ENCODE results near the gene GATB.

GATB gene

DNA sequence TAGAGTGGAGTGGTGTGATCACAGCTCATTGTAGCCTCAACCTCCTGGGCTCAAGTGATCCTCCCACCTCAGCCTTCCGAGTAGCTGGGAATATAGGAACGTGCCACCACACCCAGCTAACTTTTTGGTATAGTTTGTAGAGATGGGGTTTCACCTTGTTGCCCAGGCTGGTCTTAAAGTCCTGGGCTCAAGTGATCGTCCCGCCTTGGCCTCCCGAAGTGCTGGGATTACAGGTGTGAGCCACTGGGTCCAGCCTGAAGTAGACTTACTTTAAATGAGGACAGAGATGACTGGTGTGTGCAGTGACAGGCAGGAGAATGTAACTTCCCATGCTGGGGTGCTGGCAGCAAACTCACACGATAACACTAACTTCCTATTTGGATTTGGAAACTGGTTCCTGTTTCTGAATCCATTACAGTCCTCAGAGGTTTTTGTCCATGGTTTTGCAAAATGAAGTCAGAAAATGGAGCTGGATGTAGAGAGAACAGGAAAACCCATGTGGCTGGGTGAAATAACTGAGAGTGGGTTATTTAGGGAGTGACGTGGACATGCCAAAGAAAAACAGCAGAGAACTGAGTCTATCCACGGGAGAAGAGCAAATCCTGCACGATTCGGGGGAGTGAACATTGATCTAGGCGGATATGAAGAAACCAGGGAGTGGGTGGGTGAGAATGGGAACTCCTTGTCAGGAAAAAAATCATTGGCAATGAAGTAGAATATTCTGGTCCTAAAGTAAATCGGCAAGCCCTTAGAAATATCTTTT is 95.6 kb downstream of the GATB start:
- Histone ChIP-seq H3K27ac (ENCODE audit: low read depth, low read length) (no peak overlapping the region), H3K36me3 (ENCODE audit: low read length) (no peaks in the 10 kb centered on the region), H3K79me2 (ENCODE audit: insufficient read depth, low read length) (no peaks in the 10 kb centered on the region), H3K9me3 (ENCODE audit: insufficient read depth, low read length) (no peaks in the 10 kb centered on the region), H3K4me2 (ENCODE audit: low read depth, low read length, poor library complexity, severe bottlenecking) (no peak overlapping the region), H2AFZ (ENCODE audit: low read depth, low read length, severe bottlenecking) (no peak overlapping the region), H4K20me1 (ENCODE audit: low read depth, low read length) (no peaks in the 10 kb centered on the region), H3K4me3 (ENCODE audit: insufficient read depth, low read length, poor library complexity, severe bottlenecking) (no peak overlapping the region), H3K9ac (ENCODE audit: low read length) (no peak overlapping the region), H3K27me3 (ENCODE audit: low read length) (no peaks in the 10 kb centered on the region), H3K9me2 (replicated peaks; ENCODE audit: insufficient read depth, low read length) (no peaks in the 10 kb centered on the region), H3F3A (ENCODE audit: insufficient read depth) (no peaks in the 10 kb centered on the region)
- no peak for TF ChIP-seq CTCF (IDR thresholded peaks at IDR 0.05; ENCODE audit: insufficient read depth, low read length, poor library complexity, severe bottlenecking)
- no peak for TF ChIP-seq EZH2phosphoT487 (conservative IDR thresholded peaks at IDR 0.05; ENCODE audit: low read length)

DNA sequence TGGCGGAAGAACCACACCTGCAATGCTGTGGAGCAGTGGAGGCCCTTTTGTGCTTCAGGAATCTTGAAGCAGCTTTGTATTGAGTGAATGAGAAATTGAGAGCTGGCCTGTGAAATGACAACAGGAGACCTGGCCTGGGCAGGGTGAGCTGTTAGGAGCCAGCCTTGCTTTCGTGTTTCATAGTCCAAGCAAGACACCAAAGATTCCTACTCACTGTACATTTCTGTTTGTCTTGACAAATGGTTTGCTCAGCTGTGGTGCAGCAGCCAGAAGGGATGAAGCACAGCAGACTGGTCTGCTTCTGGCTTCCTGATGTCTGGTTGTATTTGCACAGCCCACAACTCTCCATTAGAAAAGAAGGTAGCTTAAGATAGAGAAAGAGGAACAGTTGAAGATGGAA is 96.5 kb downstream of the GATB start:
- Histone ChIP-seq H3K27me3 (ENCODE audit: low read length) (no peaks in the 10 kb centered on the region), H3K9me2 (replicated peaks; ENCODE audit: insufficient read depth, low read length) (no peaks in the 10 kb centered on the region), H3K9me3 (ENCODE audit: insufficient read depth, low read length) (no peaks in the 10 kb centered on the region), H4K20me1 (ENCODE audit: low read depth, low read length) (no peaks in the 10 kb centered on the region), H2AFZ (ENCODE audit: low read depth, low read length, severe bottlenecking) (no peak overlapping the region), H3K9ac (ENCODE audit: low read length) (no peak overlapping the region), H3K27ac (ENCODE audit: low read depth, low read length) (no peak overlapping the region), H3K4me3 (ENCODE audit: insufficient read depth, low read length, poor library complexity, severe bottlenecking) (no peak overlapping the region), H3K4me2 (ENCODE audit: low read depth, low read length, poor library complexity, severe bottlenecking) (no peak overlapping the region), H3K36me3 (ENCODE audit: low read length) (no peaks in the 10 kb centered on the region), H3K79me2 (ENCODE audit: insufficient read depth, low read length) (no peaks in the 10 kb centered on the region), H3F3A (ENCODE audit: insufficient read depth) (no peaks in the 10 kb centered on the region)
- no peak for TF ChIP-seq EZH2phosphoT487 (conservative IDR thresholded peaks at IDR 0.05; ENCODE audit: low read length)

GRCh38 chr4:151663109-151663508 is 97.7 kb downstream of the GATB start:
- Histone ChIP-seq H3K4me2 (ENCODE audit: low read depth, low read length, poor library complexity, severe bottlenecking) (no peak overlapping the region), H3K9me3 (ENCODE audit: insufficient read depth, low read length) (no peaks in the 10 kb centered on the region), H2AFZ (ENCODE audit: low read depth, low read length, severe bottlenecking) (no peak overlapping the region), H4K20me1 (ENCODE audit: low read depth, low read length) (no peaks in the 10 kb centered on the region), H3F3A (ENCODE audit: insufficient read depth) (no peaks in the 10 kb centered on the region), H3K79me2 (ENCODE audit: insufficient read depth, low read length) (no peaks in the 10 kb centered on the region), H3K27me3 (ENCODE audit: low read length) (no peaks in the 10 kb centered on the region), H3K27ac (ENCODE audit: low read depth, low read length) (no peak overlapping the region), H3K36me3 (ENCODE audit: low read length) (no peaks in the 10 kb centered on the region), H3K9me2 (replicated peaks; ENCODE audit: insufficient read depth, low read length) (no peaks in the 10 kb centered on the region), H3K4me3 (ENCODE audit: insufficient read depth, low read length, poor library complexity, severe bottlenecking) (no peak overlapping the region), H3K9ac (ENCODE audit: low read length) (no peak overlapping the region)
- TF ChIP-seq CTCF (IDR thresholded peaks at IDR 0.05; ENCODE audit: insufficient read depth, low read length, poor library complexity, severe bottlenecking) (no peak), EZH2phosphoT487 (conservative IDR thresholded peaks at IDR 0.05; ENCODE audit: low read length) (no peak)

GRCh38 chr4:151661873-151662272 is 98.9 kb downstream of the GATB start:
- H3F3A ChIP-seq (ENCODE audit: insufficient read depth): no peaks in the 10 kb centered on the region
- no peaks in the 10 kb centered on the region for H3K27me3 ChIP-seq (ENCODE audit: low read length)
- H3K4me2 ChIP-seq (ENCODE audit: low read depth, low read length, poor library complexity, severe bottlenecking): no peak overlapping the region
- H4K20me1 ChIP-seq (ENCODE audit: low read depth, low read length): no peaks in the 10 kb centered on the region
- TF ChIP-seq EZH2phosphoT487 (conservative IDR thresholded peaks at IDR 0.05; ENCODE audit: low read length) (no peak), CTCF (IDR thresholded peaks at IDR 0.05; ENCODE audit: insufficient read depth, low read length, poor library complexity, severe bottlenecking) (no peak)
- H3K4me3 ChIP-seq (ENCODE audit: insufficient read depth, low read length, poor library complexity, severe bottlenecking): no peak overlapping the region
- H3K9ac ChIP-seq (ENCODE audit: low read length): no peak overlapping the region
- no peaks in the 10 kb centered on the region for H3K36me3 ChIP-seq (ENCODE audit: low read length)
- H3K9me2 ChIP-seq (replicated peaks; ENCODE audit: insufficient read depth, low read length): no peaks in the 10 kb centered on the region
- H2AFZ ChIP-seq (ENCODE audit: low read depth, low read length, severe bottlenecking): no peak overlapping the region
- H3K79me2 ChIP-seq (ENCODE audit: insufficient read depth, low read length): no peaks in the 10 kb centered on the region
- H3K9me3 ChIP-seq (ENCODE audit: insufficient read depth, low read length): no peaks in the 10 kb centered on the region
- H3K27ac ChIP-seq (ENCODE audit: low read depth, low read length): no peak overlapping the region

Measured in SU-DHL-6 (cell line).